Endothelial cell (in vitro differentiated cells): ENCODE results near the gene CNOT10. TPM values are rescaled to one million over a fixed set of nuclear protein-coding genes. Genes with fewer than 3 reads are reported as not detected.

Experiments used
- DNase-seq: peaks from one replicate; pipeline ENCODE4 v3.0.0; 2021; ENCODE audit warnings: low spot score
- H3K27ac Mint-ChIP-seq: one replicate; pipeline ENCODE4 v1.8.0; 2021; ENCODE audit warnings: mixed read lengths, inconsistent platforms; ENCODE audit not compliant: unreplicated experiment
- H3K27me3 Mint-ChIP-seq: one replicate; pipeline ENCODE4 v1.8.0; 2021; ENCODE audit warnings: mild to moderate bottlenecking, moderate library complexity, mixed read lengths, inconsistent platforms; ENCODE audit not compliant: unreplicated experiment
- H3K36me3 Mint-ChIP-seq: one replicate; pipeline ENCODE4 v1.8.0; 2021; ENCODE audit warnings: mild to moderate bottlenecking, low read depth, mixed read lengths, inconsistent platforms; ENCODE audit not compliant: unreplicated experiment
- H3K4me1 Mint-ChIP-seq: one replicate; pipeline ENCODE4 v1.8.0; 2021; ENCODE audit warnings: mild to moderate bottlenecking, mixed read lengths, inconsistent platforms; ENCODE audit not compliant: unreplicated experiment
- H3K4me3 Mint-ChIP-seq: one replicate; pipeline ENCODE4 v1.8.0; 2021; ENCODE audit warnings: mild to moderate bottlenecking, mixed read lengths, inconsistent platforms; ENCODE audit not compliant: unreplicated experiment
- H3K9me3 Mint-ChIP-seq: one replicate; pipeline ENCODE4 v1.8.0; 2021; ENCODE audit warnings: mixed read lengths, inconsistent platforms; ENCODE audit not compliant: unreplicated experiment
- CTCF ChIP-seq: fragments of 200-600 bp; sonication (generic); IDR thresholded peaks from one replicate; pipeline ENCODE4 v1.5.0; 2021; ENCODE audit warnings: antibody characterized with exemption; ENCODE audit not compliant: unreplicated experiment
- total RNA-seq: library from RNA; stranded (reverse); fragmentation: NEBNext Ultra II Directional; extraction: Animal tissue kit (Norgen Biotek cat#: 25700); gene quantifications from one replicate; pipeline ENCODE4 v1.2.1, GENCODE V29; 2021; ENCODE audit not compliant: unreplicated experiment

The CNOT10 gene
- total RNA-seq, 1 donor from 2014 or later, result 42.1 TPM

DNA sequence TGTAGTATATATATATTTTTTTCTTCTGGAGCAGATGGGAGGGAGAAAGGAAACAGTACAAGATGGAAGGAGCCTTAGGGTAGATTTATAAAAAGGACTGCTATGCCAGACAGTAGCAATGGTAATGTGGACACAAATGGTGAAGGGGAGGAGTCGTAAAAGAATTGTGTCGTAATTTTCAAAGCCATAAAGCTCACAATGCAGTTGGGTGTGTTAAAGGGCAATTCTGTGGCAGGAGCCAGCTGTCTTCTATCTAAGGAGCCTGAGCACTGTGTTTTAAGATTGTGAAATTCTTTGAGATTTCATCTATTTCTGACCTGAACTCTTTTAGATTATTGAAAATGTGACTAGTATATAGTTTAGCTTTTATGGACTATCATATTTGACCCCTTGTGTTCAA lies 58.9 kb downstream of the CNOT10 start:
- H3K27ac Mint-ChIP-seq, result no peak overlapping the region
- no peak for TF ChIP-seq CTCF
- no peaks in the 10 kb centered on the region for H3K9me3 Mint-ChIP-seq
- H3K4me3 Mint-ChIP-seq, result no peak overlapping the region
- peaks cover 6% of the 10 kb centered on the region for H3K27me3 Mint-ChIP-seq
- no peak for DNase-seq
- H3K4me1 Mint-ChIP-seq, result no peaks in the 10 kb centered on the region
- H3K36me3 Mint-ChIP-seq, result peaks cover 11% of the 10 kb centered on the region

- Mint-ChIP-seq H3K4me3 (no peak overlapping the region), H3K36me3 (peaks cover 8% of the 10 kb centered on the region), H3K9me3 (no peaks in the 10 kb centered on the region), H3K4me1 (peaks cover 2% of the 10 kb centered on the region), H3K27me3 (peaks cover 1% of the 10 kb centered on the region), H3K27ac (no peak overlapping the region)
- no peak for DNase-seq
- no peak for TF ChIP-seq CTCF
Observed at GRCh38 chr3:32751377-32751776, 66.4 kb downstream of the CNOT10 start.

- DNase-seq, result no peak
Observed at GRCh38 chr3:32755761-32756160, 70.8 kb downstream of the CNOT10 start.

DNA sequence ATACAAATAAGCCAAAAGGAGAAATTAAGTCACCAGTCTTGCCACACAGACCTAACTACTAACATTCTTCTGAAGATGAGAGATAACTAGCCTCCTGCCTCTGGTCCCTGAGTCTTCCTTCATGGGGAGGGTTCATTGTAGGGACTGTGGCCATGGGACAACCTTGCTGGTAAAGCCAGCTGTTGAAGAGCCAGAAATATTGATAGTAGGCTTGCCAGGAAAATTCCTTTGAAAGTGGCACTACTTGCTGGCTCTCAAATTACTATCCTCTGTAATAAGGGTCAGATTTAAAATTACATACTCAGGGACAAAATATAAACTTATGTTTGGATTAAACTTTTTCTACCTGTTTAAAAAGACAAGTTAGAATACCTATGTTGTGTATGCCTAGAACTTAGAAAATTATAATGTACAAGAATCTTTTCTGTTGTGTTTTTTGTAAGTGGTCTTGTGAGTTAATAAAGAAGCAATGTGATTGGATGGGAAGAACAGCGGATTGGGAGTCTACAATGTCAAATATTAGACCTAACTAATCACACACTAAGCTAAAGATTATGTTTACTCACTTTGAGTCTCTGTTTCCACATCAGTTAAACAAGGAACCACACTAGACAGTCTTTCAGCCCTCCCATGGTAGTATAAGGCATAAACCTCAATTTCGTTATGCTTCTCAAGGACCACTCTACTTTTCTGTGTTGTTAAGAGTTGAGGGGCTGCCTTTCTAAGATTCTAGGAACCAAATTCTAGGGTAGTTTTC lies 72.8 kb downstream of the CNOT10 start:
- no peak for TF ChIP-seq CTCF
- DNase-seq, result no peak
- Mint-ChIP-seq H3K27ac (no peak overlapping the region), H3K27me3 (no peaks in the 10 kb centered on the region), H3K4me3 (no peak overlapping the region), H3K4me1 (no peaks in the 10 kb centered on the region), H3K36me3 (peaks cover 8% of the 10 kb centered on the region), H3K9me3 (no peaks in the 10 kb centered on the region)

More at GRCh38 chr3:32755761-32756160, 70.8 kb downstream of the CNOT10 start:
- TF ChIP-seq CTCF, result no peak
- Mint-ChIP-seq H3K27me3 (no peaks in the 10 kb centered on the region), H3K9me3 (no peaks in the 10 kb centered on the region), H3K27ac (no peak overlapping the region), H3K36me3 (peaks cover 8% of the 10 kb centered on the region), H3K4me1 (no peaks in the 10 kb centered on the region), H3K4me3 (no peak overlapping the region)

DNA sequence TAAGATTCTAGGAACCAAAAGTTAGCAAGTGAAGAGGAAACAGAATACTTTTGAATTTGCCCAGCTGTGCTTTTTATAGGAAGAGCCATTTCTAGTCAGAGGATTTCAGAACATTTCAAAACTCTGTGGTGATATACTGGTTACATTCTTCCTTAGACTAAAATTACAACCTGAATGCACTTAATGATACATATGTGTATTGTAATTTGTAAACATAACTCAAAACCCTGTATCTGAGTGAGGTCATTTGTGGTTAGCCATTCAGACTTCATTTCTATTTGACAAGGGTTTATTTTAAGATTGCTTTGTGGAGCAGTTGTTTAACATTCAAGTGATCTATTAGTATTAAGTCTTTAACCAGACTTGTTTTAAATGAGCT lies 73.4 kb downstream of the CNOT10 start:
- Mint-ChIP-seq H3K36me3 (peaks cover 3% of the 10 kb centered on the region), H3K9me3 (no peaks in the 10 kb centered on the region), H3K4me3 (no peak overlapping the region), H3K27ac (no peak overlapping the region), H3K4me1 (no peaks in the 10 kb centered on the region), H3K27me3 (no peaks in the 10 kb centered on the region)
- TF ChIP-seq CTCF, result no peak
- DNase-seq, result no peak
